SK-N-SH (cell line): ENCODE results near the gene ARAP1. TPM values are rescaled to one million over a fixed set of nuclear protein-coding genes. Genes with fewer than 3 reads are reported as not detected.

Experiments
- CTCF ChIA-PET: fragments of 300-600, 350-600 bp; formaldehyde crosslinking; extraction: SDS; loops from one replicate; lab custom pipeline; 2021; lab: Yijun Ruan, JAX
- POLR2A ChIA-PET: fragments of 350-600 bp; sonication (Branson Sonifier 250); formaldehyde crosslinking; extraction: SDS; loops from one replicate; lab custom pipeline; 2020; ENCODE audit warnings: antibody characterized with exemption, inconsistent platforms; lab: Yijun Ruan, JAX
- DNase-seq: peaks from one replicate; pipeline ENCODE4 v3.0.0; 2012
- H2AFZ ChIP-seq: fragments of 200-600 bp; sonication (generic); 2 replicates; pipeline ENCODE4 v1.8.1; 2016; ENCODE audit warnings: antibody characterized with exemption, mild to moderate bottlenecking, low read depth
- H3F3A ChIP-seq: fragments of 200-600 bp; sonication (generic); replicated peaks from 2 replicates; pipeline ENCODE3; 2016; ENCODE audit warnings: antibody characterized with exemption, mild to moderate bottlenecking; ENCODE audit not compliant: insufficient read depth
- H3K27ac ChIP-seq, 2 experiments: fragments of 200-500 bp in 1 of 2; fragments of 200-600 bp in 1 of 2; sonication (Bioruptor generic) in 1 of 2; sonication (generic), shearing (Covaris generic) in 1 of 2; 2 replicates each; pipeline versions ENCODE4 v1.5.1 to v1.6.1; 2014 to 2016; ENCODE audit warnings: low read depth in 2 of 2, inconsistent platforms in 1 of 2, low read length in 1 of 2, mild to moderate bottlenecking in 1 of 2, mixed read lengths in 1 of 2
- H3K27me3 ChIP-seq: fragments of 200-600 bp; sonication (generic), shearing (Covaris generic); 2 replicates; pipeline ENCODE4 v1.6.1; 2016; ENCODE audit warnings: mixed run types; ENCODE audit not compliant: insufficient read depth
- H3K36me3 ChIP-seq, 2 experiments: fragments of 200-500 bp in 1 of 2; fragments of 200-600 bp in 1 of 2; sonication (Bioruptor generic) in 1 of 2; sonication (generic) in 1 of 2; replicated peaks in 1 of 2; 2 replicates each; pipeline versions ENCODE3 to v1.5.1; 2014 to 2016; ENCODE audit warnings: low read length in 1 of 2, mild to moderate bottlenecking in 1 of 2; ENCODE audit not compliant: insufficient read depth in 2 of 2, control insufficient read depth in 1 of 2
- H3K4me1 ChIP-seq, 2 experiments: fragments of 200-500 bp in 1 of 2; fragments of 200-600 bp in 1 of 2; sonication (Bioruptor generic) in 1 of 2; sonication (generic), shearing (Covaris generic) in 1 of 2; 2 replicates each; pipeline versions ENCODE4 v1.5.1 to v1.6.1; 2014 to 2016; ENCODE audit warnings: low read depth in 1 of 2, low read length in 1 of 2, mixed run types in 1 of 2; ENCODE audit not compliant: insufficient read depth in 2 of 2, control insufficient read depth in 1 of 2
- H3K4me2 ChIP-seq: fragments of 200-600 bp; sonication (generic), shearing (Covaris generic); 2 replicates; pipeline ENCODE4 v1.6.1; 2017; ENCODE audit warnings: mixed run types
- H3K4me3 ChIP-seq, 2 experiments: fragments of 200-500 bp in 1 of 2; fragments of 200-600 bp in 1 of 2; sonication (Bioruptor generic) in 1 of 2; sonication (generic), shearing (Covaris generic) in 1 of 2; 2 replicates each; pipeline versions ENCODE4 v1.5.1 to v1.8.1; 2014 to 2016; ENCODE audit warnings: low read depth in 2 of 2, inconsistent platforms in 1 of 2, low read length in 1 of 2, mild to moderate bottlenecking in 1 of 2, mixed read lengths in 1 of 2, moderate library complexity in 1 of 2
- H3K79me2 ChIP-seq: fragments of 200-600 bp; sonication (generic); 2 replicates; pipeline ENCODE4 v1.8.1; 2017; ENCODE audit warnings: mild to moderate bottlenecking; ENCODE audit not compliant: insufficient read depth
- H3K9ac ChIP-seq: fragments of 200-600 bp; sonication (generic); 2 replicates; pipeline ENCODE4 v1.6.1; 2017; ENCODE audit warnings: mixed run types
- H3K9me2 ChIP-seq: fragments of 200-600 bp; sonication (generic); 2 replicates; pipeline ENCODE4 v1.6.1; 2017; ENCODE audit warnings: mixed run types
- H3K9me3 ChIP-seq: fragments of 200-600 bp; sonication (generic); 2 replicates; pipeline ENCODE4 v1.6.1; 2017; ENCODE audit warnings: mixed run types, mild to moderate bottlenecking, moderate library complexity
- H4K20me1 ChIP-seq: fragments of 200-600 bp; sonication (generic); 2 replicates; pipeline ENCODE4 v1.6.1; 2017; ENCODE audit warnings: mild to moderate bottlenecking, mixed run types; ENCODE audit not compliant: insufficient read depth
- ELF1 ChIP-seq: IDR thresholded peaks from 2 replicates; pipeline ENCODE4 v1.4.0; 2012
- EZH2phosphoT487 ChIP-seq: fragments of 200-600 bp; sonication (generic); IDR thresholded peaks from 2 replicates; pipeline ENCODE4 v1.6.1; 2017; ENCODE audit warnings: low read depth, mixed run types, mild to moderate bottlenecking, antibody characterized with exemption, moderate library complexity, borderline replicate concordance
- FOXJ3 ChIP-seq: sonication (generic); formaldehyde crosslinking; IDR thresholded peaks from 2 replicates; pipeline ENCODE4 v1.5.1; 2020; ENCODE audit warnings: mild to moderate bottlenecking, missing genetic modification reagents
- MAX ChIP-seq: IDR thresholded peaks from 2 replicates; pipeline ENCODE4 v1.4.0; 2012; ENCODE audit warnings: low read depth
- MEF2A ChIP-seq: IDR thresholded peaks from 2 replicates; pipeline ENCODE4 v1.4.0; 2012; ENCODE audit warnings: low read depth, borderline replicate concordance
- NFIC ChIP-seq: IDR thresholded peaks from 2 replicates; pipeline ENCODE4 v1.4.0; 2012; ENCODE audit warnings: borderline replicate concordance
- PBX3 ChIP-seq: IDR thresholded peaks from 2 replicates; pipeline ENCODE4; 2012
- POLR2AphosphoS5 ChIP-seq: IDR thresholded peaks from 2 replicates; pipeline ENCODE4 v1.6.1; 2012; ENCODE audit warnings: low read depth, low read length
- RAD21 ChIP-seq: IDR thresholded peaks from 2 replicates; pipeline ENCODE4 v1.6.1; 2012; ENCODE audit warnings: mild to moderate bottlenecking, low read length
- REST ChIP-seq: IDR thresholded peaks from 2 replicates; pipeline ENCODE4 v1.6.1; 2012; ENCODE audit warnings: mild to moderate bottlenecking, low read depth, low read length, moderate library complexity
- RXRA ChIP-seq: IDR thresholded peaks from 2 replicates; pipeline ENCODE4 v1.4.0; 2012; ENCODE audit warnings: low read depth, mild to moderate bottlenecking, borderline replicate concordance
- SIN3A ChIP-seq: IDR thresholded peaks from 2 replicates; pipeline ENCODE4 v1.6.1; 2012; ENCODE audit warnings: low read depth, mild to moderate bottlenecking, low read length, moderate library complexity, borderline replicate concordance
- TCF12 ChIP-seq: IDR thresholded peaks from 2 replicates; pipeline ENCODE4 v1.4.0; 2012
- USF1 ChIP-seq: IDR thresholded peaks from 2 replicates; pipeline ENCODE4 v1.4.0; 2012; ENCODE audit warnings: low read depth, borderline replicate concordance
- ZBTB33 ChIP-seq: IDR thresholded peaks from 2 replicates; pipeline ENCODE4 v1.4.0; 2012; ENCODE audit warnings: low read depth, borderline replicate concordance
- WGBS: methylation state at CpG from one replicate; pipeline ENCODE4 v1.1.6; 2017; ENCODE audit warnings: low lambda C conversion rate; 5-methylcytosine and 5-hydroxymethylcytosine counted together
- polyA plus RNA-seq, 3 experiments: library from polyadenylated mRNA; depleted of rRNA; stranded (reverse); fragments of >200 nt; gene quantifications; 2 replicates each; pipeline ENCODE4 v1.2.3, GENCODE V29; 2012

ARAP1 gene
- polyA plus RNA-seq, 1 of the 3 experiments (the other 2 are of a cell fraction) = 56.6 TPM

GRCh38 chr11:72696866-72697700 is 55.1 kb downstream of the ARAP1 start:
- no peaks in the 10 kb centered on the region for H4K20me1 ChIP-seq
- no peaks in the 10 kb centered on the region for H3K9me2 ChIP-seq
- no peaks in the 10 kb centered on the region for H3K9me3 ChIP-seq
- no peaks in the 10 kb centered on the region for H3K27me3 ChIP-seq
- DNase-seq = no peak
- no peak overlapping the region for H3K27ac ChIP-seq
- H3K4me1 ChIP-seq = no peaks in the 10 kb centered on the region
- H2AFZ ChIP-seq = no peak overlapping the region
- WGBS = 87% methylated on average over 17 of the region's 44 CpGs
- ChIA-PET POLR2A (no interaction called here), CTCF (interaction anchor here (0.7 to 3.7 kb wide), 3 partner anchors 13 to 28 kb away, joined by 3 to 36 read pairs (median 3); no protein-coding TSS in a partner anchor)
- peaks cover 4 to 71% of the 10 kb centered on the region in 2 experiments for H3K36me3 ChIP-seq
- H3F3A ChIP-seq = no peaks in the 10 kb centered on the region
- TF ChIP-seq TCF12 (no peak), PBX3 (no peak), RAD21 (no peak), RXRA (no peak), POLR2AphosphoS5 (no peak), USF1 (no peak), ELF1 (no peak), REST (no peak), SIN3A (no peak), NFIC (no peak)
- H3K4me2 ChIP-seq = no peak overlapping the region
- H3K9ac ChIP-seq = no peak overlapping the region
- no peak overlapping the region for H3K4me3 ChIP-seq
- no peaks in the 10 kb centered on the region for H3K79me2 ChIP-seq

GRCh38 chr11:72695354-72695753 is 56.9 kb downstream of the ARAP1 start:
- Histone ChIP-seq H3K36me3 (peaks cover 4 to 76% of the 10 kb centered on the region in 2 experiments), H3K4me3 (no peak overlapping the region), H3K9me2 (no peaks in the 10 kb centered on the region), H3K4me2 (no peak overlapping the region), H3K9me3 (no peaks in the 10 kb centered on the region), H3K27me3 (no peaks in the 10 kb centered on the region), H2AFZ (no peak overlapping the region), H3K4me1 (no peaks in the 10 kb centered on the region), H3K79me2 (no peaks in the 10 kb centered on the region), H3K9ac (no peak overlapping the region), H3K27ac (no peak overlapping the region), H4K20me1 (no peaks in the 10 kb centered on the region), H3F3A (no peaks in the 10 kb centered on the region)
- ChIA-PET POLR2A (no interaction called here), CTCF (interaction anchor here (1.5 to 2.2 kb wide), 3 partner anchors 11 to 224 kb away, joined by 3 to 14 read pairs (median 4); no protein-coding TSS in a partner anchor)
- DNase-seq = no peak
- 95% methylated on average over 7 of the region's 7 CpGs for WGBS
- TF ChIP-seq FOXJ3 (CRISPR knock-in tag) (no peak), ZBTB33 (no peak), MEF2A (no peak), REST (no peak), EZH2phosphoT487 (no peak), MAX (no peak)
